Measurements from ENCODE around the gene FRMD5.

GRCh38 chr15:44160796-44161195, 34.3 kb downstream of the FRMD5 start:
- TF ChIP-seq CTCF (IDR thresholded peaks at IDR 0.05) (no peak), POLR2AphosphoS5 (IDR thresholded peaks at IDR 0.05; ENCODE audit: insufficient read depth in 1 of 2, low read depth in 1 of 2) (no peak)
